HG02973 (cell line): ENCODE data around the gene SLC5A2.
A peak's percentile ranks its signal among the peaks of the same experiment; 100 is the strongest.
"Not testable (repeated sequence)": the region's sequence is repeated elsewhere in the genome, so short reads cannot be mapped to it uniquely, and the experiment has no call there.

Experiments
- ATAC-seq: cut with Tn5 transposase; IDR thresholded peaks from one replicate; pipeline ENCODE4 v1.9.1; 2021; ENCODE audit warnings: moderate library complexity; ENCODE audit not compliant: unreplicated experiment

Gene SLC5A2

GRCh38 chr16:31491778-31492418 lies 9.0 kb downstream of the SLC5A2 start:
- ATAC-seq = no peak

- no peak for ATAC-seq
These were observed 10.7 kb downstream of the SLC5A2 start for GRCh38 chr16:31493506-31494125.

DNA sequence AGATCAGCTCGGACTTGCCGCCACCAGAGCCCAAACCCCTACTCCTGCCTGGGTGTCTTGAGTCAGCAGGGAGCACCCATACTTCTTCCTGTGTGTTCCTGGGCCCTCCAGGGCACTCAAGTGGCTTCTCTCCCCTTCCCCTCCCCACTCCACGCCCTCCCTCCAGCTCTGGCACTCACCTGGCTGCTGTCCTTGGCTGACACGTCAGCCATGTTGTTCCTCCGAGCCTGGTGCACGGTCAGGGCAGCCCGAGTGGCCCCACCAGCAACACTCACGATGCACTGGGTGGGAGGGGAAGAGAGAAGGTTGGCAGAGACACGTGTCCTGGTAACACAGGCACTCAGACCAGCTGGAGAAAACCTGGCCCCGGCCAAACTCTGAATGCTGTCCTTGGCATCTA lies 13.7 kb downstream of the SLC5A2 start:
- no peak for ATAC-seq

DNA sequence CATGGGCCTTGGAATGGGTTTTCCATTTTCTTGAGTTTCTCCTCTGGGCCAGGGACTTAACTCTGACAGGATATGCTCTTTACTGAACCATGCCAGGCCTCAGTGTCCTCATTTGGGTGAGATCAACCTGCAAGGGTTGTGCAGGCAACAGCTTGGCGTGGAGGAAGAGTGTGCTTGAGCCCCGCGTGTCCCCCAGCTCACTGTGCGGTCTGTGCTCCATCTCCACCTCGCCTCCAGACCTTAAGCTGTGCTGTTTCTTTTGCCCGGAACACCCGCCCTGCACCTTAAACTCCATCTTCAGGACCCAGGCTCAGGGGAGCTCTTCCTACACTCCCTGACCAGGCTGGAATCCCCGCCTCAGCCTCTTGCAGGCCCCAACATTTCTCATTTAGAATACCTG lies 15.6 kb downstream of the SLC5A2 start:
- no peak for ATAC-seq

GRCh38 chr16:31499928-31500327 lies 17.0 kb downstream of the SLC5A2 start:
- no peak for ATAC-seq

DNA sequence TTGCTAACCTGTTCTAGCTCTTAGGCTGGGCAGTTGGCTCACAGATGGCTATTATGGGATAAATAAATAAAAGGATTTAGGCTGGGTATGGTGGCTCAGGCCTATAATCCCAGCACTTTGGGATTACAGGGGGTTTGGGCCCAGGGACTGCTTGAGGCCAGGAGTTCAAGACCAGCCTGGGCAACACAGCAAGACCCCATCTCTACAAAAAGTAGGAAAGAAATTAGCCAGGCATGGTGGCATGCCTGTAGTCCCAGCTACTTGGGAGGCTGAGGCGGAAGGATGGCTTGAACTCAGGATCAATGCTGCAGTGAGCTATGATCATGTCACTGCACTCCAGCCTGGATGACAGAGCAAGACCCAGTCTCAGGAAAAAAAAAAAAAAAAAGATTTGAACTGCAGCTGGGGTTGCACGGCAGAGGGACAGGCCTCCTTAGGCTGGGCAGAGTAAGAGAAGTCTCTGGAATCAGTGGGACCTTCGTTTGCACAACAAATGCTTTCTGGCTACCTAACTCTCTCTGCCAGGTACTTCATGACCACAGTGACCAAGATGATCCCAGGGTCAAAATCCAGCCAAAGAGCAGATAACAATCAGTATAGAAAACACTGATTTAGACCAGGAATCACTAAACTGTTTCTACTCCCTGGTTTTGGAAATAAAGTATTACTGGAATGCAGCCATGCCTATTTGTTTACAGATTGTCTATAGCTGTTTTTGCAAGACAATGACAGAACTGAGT lies 18.5 kb downstream of the SLC5A2 start:
- ATAC-seq = no peak

DNA sequence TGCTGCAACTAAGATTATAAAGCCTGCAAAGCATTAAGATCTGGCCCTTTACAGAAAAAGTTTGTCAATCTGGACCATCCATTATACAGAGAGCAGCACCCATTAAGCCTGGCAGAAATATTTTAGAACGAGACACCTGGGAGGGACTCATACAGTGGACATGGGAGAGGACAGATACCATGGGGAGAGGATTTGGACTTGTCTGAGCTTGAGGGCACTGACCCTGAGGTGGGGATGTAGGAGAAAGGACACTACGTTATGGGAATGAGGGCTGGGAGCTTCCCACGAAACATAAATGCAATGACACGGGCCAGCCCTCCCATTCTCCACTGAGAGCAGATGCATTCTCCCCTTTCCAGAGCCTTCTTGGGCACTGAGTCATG lies 19.0 kb downstream of the SLC5A2 start:
- ATAC-seq = no peak

GRCh38 chr16:31502981-31503380 lies 20.1 kb downstream of the SLC5A2 start:
- ATAC-seq = no peak

GRCh38 chr16:31503555-31503954 lies 20.6 kb downstream of the SLC5A2 start:
- not testable (repeated sequence) for ATAC-seq

DNA sequence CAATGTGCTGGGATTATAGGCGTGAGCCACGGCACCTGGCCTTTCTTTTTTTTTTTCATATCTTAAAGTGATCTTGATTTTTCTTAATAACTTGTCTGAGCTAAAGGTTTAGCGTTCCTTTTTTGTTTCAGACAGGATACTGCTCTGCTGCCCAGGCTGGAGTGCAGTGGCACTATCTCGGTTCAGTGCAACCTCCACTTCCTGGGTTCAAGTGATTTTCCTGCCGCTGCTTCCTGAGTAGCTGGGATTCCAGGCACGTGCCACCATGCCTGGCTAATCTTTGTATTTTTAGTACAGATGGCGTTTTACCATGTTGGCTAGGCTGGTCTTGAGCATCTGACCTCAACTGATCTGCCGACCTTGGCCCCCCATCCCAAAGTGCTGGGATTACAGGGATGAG lies 21.2 kb downstream of the SLC5A2 start:
- ATAC-seq = no peak

- ATAC-seq = peak; percentile 59
These were observed 22.6 kb downstream of the SLC5A2 start for GRCh38 chr16:31505483-31505882.

DNA sequence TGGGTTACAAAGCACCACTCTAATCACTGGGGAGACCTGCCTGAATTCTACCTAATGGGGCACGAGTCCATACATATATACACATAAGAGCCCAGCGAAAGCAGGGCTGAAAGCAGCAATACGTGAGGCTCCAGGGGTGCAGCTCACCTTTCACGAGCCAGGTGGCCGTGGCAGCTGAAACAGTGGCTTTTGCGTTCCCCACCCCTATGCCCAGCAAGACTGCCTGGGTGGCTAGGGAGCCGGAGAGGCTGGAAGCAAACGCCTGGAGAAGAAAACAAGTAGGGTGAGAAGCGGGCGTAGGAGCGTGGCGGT lies 24.6 kb downstream of the SLC5A2 start:
- ATAC-seq = peak; percentile 5

GRCh38 chr16:31507929-31508705 lies 25.2 kb downstream of the SLC5A2 start, which contains the start of gene RUSF1:
RUSF1 (minus strand) TSS chr16:31508391; CDS start chr16:31508373, 18 bp downstream.
- ATAC-seq = peak; percentile 81

GRCh38 chr16:31508706-31509195 lies 25.8 kb downstream of the SLC5A2 start:
- no peak for ATAC-seq

GRCh38 chr16:31513126-31513525 lies 30.2 kb downstream of the SLC5A2 start:
- no peak for ATAC-seq

- ATAC-seq = no peak
These were observed 31.0 kb downstream of the SLC5A2 start for GRCh38 chr16:31513884-31514283.

- no peak for ATAC-seq
These were observed 35.0 kb downstream of the SLC5A2 start for GRCh38 chr16:31517800-31518402.

GRCh38 chr16:31519759-31520431 lies 37.0 kb downstream of the SLC5A2 start:
- no peak for ATAC-seq

GRCh38 chr16:31521368-31521767 lies 38.4 kb downstream of the SLC5A2 start:
- ATAC-seq = no peak

- no peak for ATAC-seq
These were observed 39.1 kb downstream of the SLC5A2 start for GRCh38 chr16:31522071-31522470.
